B cell (primary cell): Measurements from ENCODE around the gene AURKAIP1. TPM values are rescaled to one million over a fixed set of nuclear protein-coding genes. Genes with fewer than 3 reads are reported as not detected.

ENCODE experiments used
- ATAC-seq: fragments of 200-7000 bp; cut with Tn5 transposase; one replicate; pipeline ENCODE4 v1.10.0; 2021; ENCODE audit warnings: low read depth, mild to moderate bottlenecking, moderate number of reproducible peaks, moderate library complexity
- CTCF ChIA-PET: fragments of 350-600 bp; sonication (Branson Sonifier 250); formaldehyde crosslinking; loops from one replicate; lab custom pipeline; 2021; ENCODE audit warnings: antibody characterized with exemption, inconsistent platforms; lab: Charles Lee
- POLR2A ChIA-PET: fragments of 350-600 bp; sonication (Branson Sonifier 250); formaldehyde crosslinking; loops from one replicate; lab custom pipeline; 2021; ENCODE audit warnings: antibody characterized with exemption; lab: Charles Lee
- DNase-seq: peaks from one replicate; pipeline ENCODE4 v3.0.0; 2013
- H2AFZ ChIP-seq: 2 replicates; pipeline ENCODE4 v1.6.1; 2012; ENCODE audit warnings: mild to moderate bottlenecking, low read depth, low read length; ENCODE audit not compliant: insufficient read depth, poor library complexity, severe bottlenecking
- H3K27ac ChIP-seq, 2 donors: 1 replicate in 1 of 2; 2 replicates in 1 of 2; pipeline ENCODE4 v1.5.1; 2012 to 2013; ENCODE audit warnings: low read length in 2 of 2, mild to moderate bottlenecking in 2 of 2, moderate library complexity in 1 of 2
- H3K27me3 ChIP-seq, 4 experiments: fragments of 200-600 bp in 1 of 4; sonication (generic) in 1 of 4; replicated peaks in 1 of 4; 1 replicate in 2 of 4; 2 replicates in 2 of 4; pipeline versions ENCODE4 v1.6.1 to v1.7.0; 2013 to 2016; ENCODE audit warnings: low read length in 3 of 4, mild to moderate bottlenecking in 2 of 4, mixed read lengths in 1 of 4, moderate library complexity in 1 of 4; ENCODE audit not compliant: insufficient read depth in 4 of 4, control insufficient read depth in 3 of 4; ENCODE audit errors: control extremely low read depth in 1 of 4
- H3K36me3 ChIP-seq, 2 experiments: replicated peaks in 1 of 2; 1 replicate in 1 of 2; 2 replicates in 1 of 2; pipeline versions ENCODE4 v1.6.1 to v1.7.1; 2013; ENCODE audit warnings: low read length in 1 of 2; ENCODE audit not compliant: insufficient read depth in 2 of 2, control insufficient read depth in 1 of 2; ENCODE audit errors: control extremely low read depth in 1 of 2, extremely low read depth in 1 of 2
- H3K4me1 ChIP-seq, 2 donors: fragments of 200-600 bp in 1 of 2; sonication (generic) in 1 of 2; 1 replicate in 1 of 2; 2 replicates in 1 of 2; pipeline versions ENCODE4 v1.5.1 to v1.6.1; 2013 to 2017; ENCODE audit warnings: low read length in 2 of 2; ENCODE audit not compliant: control insufficient read depth in 2 of 2, insufficient read depth in 2 of 2
- H3K4me2 ChIP-seq: replicated peaks from 2 replicates; pipeline ENCODE3; 2012; ENCODE audit warnings: mild to moderate bottlenecking, low read depth, low read length; ENCODE audit not compliant: poor library complexity, severe bottlenecking
- H3K4me3 ChIP-seq, 5 experiments: fragments of 200-600 bp in 1 of 5; sonication (generic) in 1 of 5; 1 replicate in 3 of 5; 2 replicates in 2 of 5; pipeline versions ENCODE4 v1.5.1 to v1.7.0; 2011 to 2016; ENCODE audit warnings: low read length in 4 of 5, mild to moderate bottlenecking in 4 of 5, low read depth in 2 of 5, control low read depth in 1 of 5, moderate library complexity in 1 of 5; ENCODE audit not compliant: insufficient read depth in 1 of 5; ENCODE audit errors: control extremely low read depth in 1 of 5, extremely low read depth in 1 of 5
- H3K79me2 ChIP-seq: fragments of 200-600 bp; sonication (generic); one replicate; pipeline ENCODE4 v1.6.0; 2016; ENCODE audit warnings: low read length; ENCODE audit not compliant: control insufficient read depth, insufficient read depth
- H3K9ac ChIP-seq: fragments of 200-600 bp; sonication (generic); 2 replicates; pipeline ENCODE4 v1.6.1; 2017; ENCODE audit warnings: mild to moderate bottlenecking, low read length, moderate library complexity
- H3K9me3 ChIP-seq, 3 donors: one replicate each; pipeline versions ENCODE4 v1.6.1 to v1.7.1; 2013; ENCODE audit warnings: low read length in 2 of 3; ENCODE audit not compliant: control insufficient read depth in 2 of 3, insufficient read depth in 1 of 3; ENCODE audit errors: control extremely low read depth in 1 of 3
- H4K20me1 ChIP-seq: 2 replicates; pipeline ENCODE4 v1.6.0; 2012; ENCODE audit warnings: mild to moderate bottlenecking, low read length; ENCODE audit not compliant: insufficient read depth, control insufficient read depth, poor library complexity, severe bottlenecking
- H3K27ac Mint-ChIP-seq: one replicate; pipeline ENCODE4 v1.8.0; 2021; ENCODE audit warnings: mixed read lengths
- H3K27me3 Mint-ChIP-seq: one replicate; pipeline ENCODE4 v1.8.0; 2021; ENCODE audit warnings: mixed read lengths
- H3K4me1 Mint-ChIP-seq: one replicate; pipeline ENCODE4 v1.8.0; 2021; ENCODE audit warnings: mixed read lengths
- H3K4me3 Mint-ChIP-seq: one replicate; pipeline ENCODE4 v1.8.0; 2021; ENCODE audit warnings: mixed read lengths
- H3K9me3 Mint-ChIP-seq: one replicate; pipeline ENCODE4 v1.8.0; 2022; ENCODE audit warnings: mixed read lengths; ENCODE audit not compliant: insufficient read depth
- EZH2 ChIP-seq: IDR thresholded peaks from 2 replicates; pipeline ENCODE4 v1.6.1; 2012; ENCODE audit warnings: borderline replicate concordance, low read depth, mild to moderate bottlenecking, moderate library complexity, low read length; ENCODE audit not compliant: insufficient read depth, poor library complexity, severe bottlenecking
- WGBS: methylation state at CpG from one replicate; pipeline ENCODE4 v1.1.5; 2013; ENCODE audit warnings: missing lambda C conversion rate; ENCODE audit not compliant: insufficient coverage; 5-methylcytosine and 5-hydroxymethylcytosine counted together
- intact Hi-C: fragments of 100-400 bp; cut with micrococcal nuclease; formaldehyde crosslinking; loops from one replicate; pipeline ENCODE4 v1.10.0; 2022
- polyA plus RNA-seq: library from polyadenylated mRNA; depleted of rRNA; stranded (reverse); fragments of >200 nt; gene quantifications from 2 replicates; pipeline ENCODE4 v1.2.3, GENCODE V29; 2012
- total RNA-seq, 2 donors: library from RNA; stranded (reverse); fragments of 120-200 nt in 1 of 2; gene quantifications; 1 replicate in 1 of 2; 2 replicates in 1 of 2; pipeline versions ENCODE4 v1.2.3 to v1.2.4, GENCODE V29; 2013 to 2022
- TF ChIP-seq, protein P1 (sequence below): fragments of 200-600 bp; IDR thresholded peaks from one replicate; pipeline ENCODE4 v1.8.0; 2022; ENCODE audit warnings: antibody characterized with exemption, mild to moderate bottlenecking

AURKAIP1 gene
- total and polyA plus RNA-seq, 2 donors (not counting 1 experiment from before 2014, with no cell fraction given): 61.1 to 61.7 TPM

DNA sequence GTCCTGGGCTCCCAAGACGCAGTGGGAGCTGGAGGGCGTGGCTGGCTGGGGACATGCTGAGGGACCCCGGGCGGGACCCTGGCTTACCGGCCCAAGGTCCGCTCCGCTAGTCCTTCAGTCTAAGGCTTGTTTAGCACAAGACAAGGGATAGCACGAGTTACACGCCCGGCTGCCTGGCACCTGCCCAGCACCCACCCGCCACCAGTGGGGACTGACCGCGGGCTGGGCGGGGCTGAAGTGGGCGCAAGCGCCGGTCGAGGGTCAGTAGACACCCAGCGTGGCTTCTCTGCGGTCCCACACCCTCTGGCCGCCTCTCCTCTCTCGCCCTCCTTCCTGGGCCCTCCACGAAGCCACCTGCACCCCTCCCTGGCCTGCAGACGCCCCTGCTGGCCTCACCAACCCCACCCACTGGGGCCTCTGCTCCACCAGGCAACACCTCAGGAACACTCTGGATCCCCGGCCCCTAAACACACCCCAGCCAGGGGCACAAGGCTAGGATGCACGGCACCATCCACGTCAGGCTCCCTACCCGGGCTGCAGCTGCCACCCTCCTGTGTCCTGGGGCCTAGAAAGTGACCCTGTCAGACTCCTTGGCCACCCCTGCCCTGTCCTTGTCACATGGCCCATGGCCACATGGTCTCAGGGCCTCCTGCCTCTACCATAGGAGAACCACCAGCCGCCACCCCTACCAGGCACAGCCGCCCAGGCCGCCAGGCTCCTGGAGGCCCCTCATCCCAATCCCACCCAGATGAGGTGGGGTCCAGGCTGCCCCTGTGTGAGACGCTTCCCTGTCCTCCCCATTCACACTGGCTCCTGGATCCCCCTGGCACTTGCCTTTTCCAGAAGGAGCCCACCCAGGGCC, 37.8 kb downstream of the AURKAIP1 start:
- Histone ChIP-seq H3K79me2 (no peaks in the 10 kb centered on the region), H4K20me1 (no peaks in the 10 kb centered on the region), H3K9ac (no peak overlapping the region), H3K27ac (no peak overlapping the region), H3K4me3 (no peak overlapping the region), H3K27me3 (no peaks in the 10 kb centered on the region), H3K9me3 (peaks cover 0 to 7% (median 0%) of the 10 kb centered on the region in 3 donors), H2AFZ (no peak overlapping the region), H3K4me2 (no peak overlapping the region), H3K4me1 (no peaks in the 10 kb centered on the region), H3K36me3 (peaks cover 0 to 12% of the 10 kb centered on the region in 2 experiments)
- DNase-seq (no peak), ATAC-seq (no peak)
- 94% methylated on average over 31 of the region's 32 CpGs for WGBS
- intact Hi-C loops: no loop called here
- H3K27ac Mint-ChIP-seq: no peak overlapping the region
- no peaks in the 10 kb centered on the region for H3K27me3 Mint-ChIP-seq
- H3K9me3 Mint-ChIP-seq: no peaks in the 10 kb centered on the region
- peaks cover 2% of the 10 kb centered on the region for H3K4me1 Mint-ChIP-seq
- TF ChIP-seq, protein P1, sequence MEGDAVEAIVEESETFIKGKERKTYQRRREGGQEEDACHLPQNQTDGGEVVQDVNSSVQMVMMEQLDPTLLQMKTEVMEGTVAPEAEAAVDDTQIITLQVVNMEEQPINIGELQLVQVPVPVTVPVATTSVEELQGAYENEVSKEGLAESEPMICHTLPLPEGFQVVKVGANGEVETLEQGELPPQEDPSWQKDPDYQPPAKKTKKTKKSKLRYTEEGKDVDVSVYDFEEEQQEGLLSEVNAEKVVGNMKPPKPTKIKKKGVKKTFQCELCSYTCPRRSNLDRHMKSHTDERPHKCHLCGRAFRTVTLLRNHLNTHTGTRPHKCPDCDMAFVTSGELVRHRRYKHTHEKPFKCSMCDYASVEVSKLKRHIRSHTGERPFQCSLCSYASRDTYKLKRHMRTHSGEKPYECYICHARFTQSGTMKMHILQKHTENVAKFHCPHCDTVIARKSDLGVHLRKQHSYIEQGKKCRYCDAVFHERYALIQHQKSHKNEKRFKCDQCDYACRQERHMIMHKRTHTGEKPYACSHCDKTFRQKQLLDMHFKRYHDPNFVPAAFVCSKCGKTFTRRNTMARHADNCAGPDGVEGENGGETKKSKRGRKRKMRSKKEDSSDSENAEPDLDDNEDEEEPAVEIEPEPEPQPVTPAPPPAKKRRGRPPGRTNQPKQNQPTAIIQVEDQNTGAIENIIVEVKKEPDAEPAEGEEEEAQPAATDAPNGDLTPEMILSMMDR: no peak
- TF ChIP-seq EZH2: no peak
- CTCF ChIA-PET: no interaction called here
- POLR2A ChIA-PET: no interaction called here
- no peak overlapping the region for H3K4me3 Mint-ChIP-seq

DNA sequence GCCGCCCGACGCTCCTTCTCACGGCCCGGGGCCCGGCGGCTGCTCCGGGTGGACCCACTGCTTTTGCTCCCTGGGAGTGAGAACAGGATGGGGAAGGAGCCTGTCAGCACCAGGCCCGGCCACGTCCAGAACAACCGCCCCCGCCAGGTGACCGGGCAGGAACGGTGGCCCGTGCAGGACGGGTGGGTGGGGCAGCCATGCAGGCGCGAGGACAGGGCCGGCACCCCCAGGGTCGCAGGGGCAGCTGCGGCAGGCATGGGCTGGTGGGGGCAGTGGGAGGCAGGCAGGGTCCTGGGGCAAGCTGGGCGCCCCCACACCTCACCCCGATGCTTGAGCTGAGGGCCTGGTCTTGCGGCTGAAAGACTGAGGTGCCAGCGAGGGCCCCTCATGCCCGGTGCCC, 38.6 kb downstream of the AURKAIP1 start:
- H3K27me3 Mint-ChIP-seq: no peaks in the 10 kb centered on the region
- Histone ChIP-seq H4K20me1 (no peaks in the 10 kb centered on the region), H3K4me2 (no peak overlapping the region), H2AFZ (no peak overlapping the region), H3K9ac (no peak overlapping the region), H3K4me1 (peaks cover 0 to 2% of the 10 kb centered on the region in 2 donors), H3K27me3 (no peaks in the 10 kb centered on the region), H3K4me3 (no peak overlapping the region), H3K79me2 (no peaks in the 10 kb centered on the region), H3K36me3 (peaks cover 0 to 12% of the 10 kb centered on the region in 2 experiments), H3K27ac (no peak overlapping the region), H3K9me3 (peaks cover 0 to 7% (median 0%) of the 10 kb centered on the region in 3 donors)
- WGBS: 96% methylated on average over 25 of the region's 26 CpGs
- CTCF ChIA-PET: no interaction called here
- H3K9me3 Mint-ChIP-seq: no peaks in the 10 kb centered on the region
- no peak for TF ChIP-seq EZH2
- TF ChIP-seq, protein P1: no peak
- no peak overlapping the region for H3K27ac Mint-ChIP-seq
- DNase-seq (no peak), ATAC-seq (no peak)
- no peak overlapping the region for H3K4me3 Mint-ChIP-seq
- intact Hi-C loops: no loop called here
- H3K4me1 Mint-ChIP-seq: peaks cover 2% of the 10 kb centered on the region
- POLR2A ChIA-PET: no interaction called here
